Neutrophil (primary cell): Measurements from ENCODE around the gene FREM1.

ENCODE experiments used
- H3K27ac ChIP-seq: fragments of 200-600 bp; sonication (generic); 2 replicates; pipeline ENCODE4 v1.5.1; 2016; ENCODE audit warnings: mild to moderate bottlenecking, moderate library complexity
- H3K27me3 ChIP-seq: fragments of 200-600 bp; sonication (generic); 2 replicates; pipeline ENCODE4 v1.6.0; 2016; ENCODE audit warnings: mild to moderate bottlenecking
- H3K36me3 ChIP-seq: fragments of 200-600 bp; sonication (generic); 2 replicates; pipeline ENCODE4 v1.5.1; 2017
- H3K4me1 ChIP-seq, 2 experiments: fragments of 200-600 bp in 1 of 2; sonication (generic) in 1 of 2; 1 replicate in 1 of 2; 2 replicates in 1 of 2; pipeline versions ENCODE4 v1.5.1 to v1.6.1; 2013 to 2016; ENCODE audit warnings: low read depth in 1 of 2, low read length in 1 of 2, mild to moderate bottlenecking in 1 of 2, moderate library complexity in 1 of 2; ENCODE audit not compliant: control insufficient read depth in 1 of 2, insufficient read depth in 1 of 2
- H3K4me3 ChIP-seq, 2 experiments: fragments of 200-600 bp in 1 of 2; sonication (generic) in 1 of 2; 1 replicate in 1 of 2; 2 replicates in 1 of 2; pipeline ENCODE4 v1.5.1; 2013 to 2016; ENCODE audit warnings: low read depth in 1 of 2, low read length in 1 of 2, mild to moderate bottlenecking in 1 of 2, moderate library complexity in 1 of 2
- H3K9me3 ChIP-seq: fragments of 200-600 bp; sonication (generic); 2 replicates; pipeline ENCODE4 v1.5.1; 2016
- CTCF ChIP-seq: fragments of 200-600 bp; sonication (generic); IDR thresholded peaks from 2 replicates; pipeline ENCODE4 v1.5.1; 2016; ENCODE audit warnings: antibody characterized with exemption

FREM1 gene

GRCh38 chr9:14906000-14906399 is 4.2 kb downstream of the FREM1 start:
- peaks cover 22% of the 10 kb centered on the region for H3K27me3 ChIP-seq
- no peak overlapping the region for H3K27ac ChIP-seq
- no peaks in the 10 kb centered on the region for H3K36me3 ChIP-seq
- H3K9me3 ChIP-seq: no peaks in the 10 kb centered on the region
- no peak overlapping the region for H3K4me3 ChIP-seq
- no peaks in the 10 kb centered on the region for H3K4me1 ChIP-seq
- TF ChIP-seq CTCF: no peak

GRCh38 chr9:14903040-14903439 is 7.2 kb downstream of the FREM1 start:
- Histone ChIP-seq H3K36me3 (no peaks in the 10 kb centered on the region), H3K4me3 (no peak overlapping the region), H3K27me3 (no peaks in the 10 kb centered on the region), H3K9me3 (no peaks in the 10 kb centered on the region), H3K27ac (no peak overlapping the region), H3K4me1 (no peaks in the 10 kb centered on the region)
- TF ChIP-seq CTCF: no peak

GRCh38 chr9:14902561-14902960 is 7.7 kb downstream of the FREM1 start:
- TF ChIP-seq CTCF: no peak
- H3K27ac ChIP-seq: no peak overlapping the region
- H3K4me1 ChIP-seq: no peaks in the 10 kb centered on the region
- H3K27me3 ChIP-seq: no peaks in the 10 kb centered on the region
- H3K4me3 ChIP-seq: no peak overlapping the region
- no peaks in the 10 kb centered on the region for H3K36me3 ChIP-seq
- H3K9me3 ChIP-seq: no peaks in the 10 kb centered on the region

GRCh38 chr9:14899815-14900193 is 10.4 kb downstream of the FREM1 start:
- Histone ChIP-seq H3K4me3 (no peak overlapping the region), H3K4me1 (no peaks in the 10 kb centered on the region), H3K9me3 (no peaks in the 10 kb centered on the region), H3K27me3 (no peaks in the 10 kb centered on the region), H3K27ac (no peak overlapping the region), H3K36me3 (no peaks in the 10 kb centered on the region)
- no peak for TF ChIP-seq CTCF

GRCh38 chr9:14899042-14899814 is 11.0 kb downstream of the FREM1 start:
- Histone ChIP-seq H3K36me3 (no peaks in the 10 kb centered on the region), H3K4me3 (no peak overlapping the region), H3K9me3 (no peaks in the 10 kb centered on the region), H3K4me1 (no peaks in the 10 kb centered on the region), H3K27ac (no peak overlapping the region), H3K27me3 (no peaks in the 10 kb centered on the region)
- TF ChIP-seq CTCF: no peak
